HG03442 (cell line): ENCODE measurements around the gene HDAC2.
"Not testable (repeated sequence)": the region's sequence is repeated elsewhere in the genome, so short reads cannot be mapped to it uniquely, and the experiment has no call there.

Source experiments
- ATAC-seq: cut with Tn5 transposase; IDR thresholded peaks from one replicate; pipeline ENCODE4 v1.9.1; 2021; ENCODE audit warnings: mild to moderate bottlenecking, moderate library complexity; ENCODE audit not compliant: unreplicated experiment

Gene HDAC2

GRCh38 chr6:113976806-113977205 is 5.9 kb upstream of the HDAC2 start:
- ATAC-seq: no peak

DNA sequence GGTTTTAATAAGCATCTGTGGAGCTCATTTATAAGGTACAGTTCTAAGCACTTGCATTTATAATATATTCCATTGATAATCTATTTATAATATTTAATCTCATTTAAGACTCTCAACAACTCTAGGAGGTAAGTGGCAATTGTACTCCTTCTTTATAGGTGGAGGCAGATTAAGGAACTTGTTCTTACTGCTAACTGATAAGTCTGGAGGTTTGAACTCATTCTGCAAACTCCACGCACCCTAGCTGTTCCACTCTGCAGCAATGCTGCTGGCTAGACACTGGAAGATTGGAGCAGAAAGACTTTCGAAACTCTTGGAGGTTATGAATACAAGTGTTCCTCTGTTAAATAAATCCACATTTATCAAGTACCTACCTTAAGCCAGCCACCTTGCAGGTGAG is 793 bp upstream of the HDAC2 start:
- ATAC-seq: no peak

GRCh38 chr6:113969888-113970804 is 802 bp downstream of the HDAC2 start:
- peak; percentile 32 for ATAC-seq

DNA sequence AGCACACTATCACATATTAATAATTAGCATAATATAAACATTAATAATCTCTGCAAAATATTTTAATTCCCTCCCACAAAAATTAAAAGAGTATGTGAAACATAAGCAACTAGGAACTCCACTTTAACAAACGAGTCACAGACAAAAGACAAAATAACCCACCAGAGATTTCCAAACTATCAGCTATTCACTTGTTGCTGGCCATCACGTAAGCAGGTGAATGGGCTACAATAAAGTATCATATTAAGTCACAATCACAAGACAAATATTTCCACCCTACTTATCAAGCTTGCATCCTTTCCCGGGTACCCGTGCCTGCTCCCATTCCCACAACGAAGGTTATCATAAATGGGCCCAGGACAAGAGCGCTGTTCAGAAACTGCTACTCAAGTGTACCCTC is 2.5 kb downstream of the HDAC2 start:
- ATAC-seq: no peak

DNA sequence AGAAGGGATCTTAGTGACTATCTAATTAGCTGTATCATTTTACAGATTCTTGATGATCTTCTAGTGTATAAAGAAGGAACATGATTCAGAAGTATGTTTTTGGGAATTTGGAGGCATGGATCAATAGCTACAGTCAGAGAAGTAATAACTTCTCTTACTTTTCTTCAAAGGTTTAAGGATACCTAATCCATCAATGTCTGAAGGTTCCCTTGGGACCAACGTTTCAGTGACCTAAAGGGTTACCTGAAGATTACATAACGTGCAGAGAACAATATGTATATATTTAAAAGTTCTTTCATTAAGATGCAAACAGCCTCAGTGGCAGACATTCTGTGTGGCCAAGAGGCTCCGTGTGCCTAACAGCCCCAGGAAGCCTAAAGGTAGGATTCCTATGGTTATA is 3.2 kb downstream of the HDAC2 start:
- no peak for ATAC-seq

- ATAC-seq: peak; percentile 85
Observed at GRCh38 chr6:113960795-113961194, 10.2 kb downstream of the HDAC2 start.

- ATAC-seq: no peak
Observed at GRCh38 chr6:113959235-113959634, 11.7 kb downstream of the HDAC2 start.

GRCh38 chr6:113954653-113955052 is 16.3 kb downstream of the HDAC2 start:
- no peak for ATAC-seq

GRCh38 chr6:113953346-113953745 is 17.6 kb downstream of the HDAC2 start:
- no peak for ATAC-seq

DNA sequence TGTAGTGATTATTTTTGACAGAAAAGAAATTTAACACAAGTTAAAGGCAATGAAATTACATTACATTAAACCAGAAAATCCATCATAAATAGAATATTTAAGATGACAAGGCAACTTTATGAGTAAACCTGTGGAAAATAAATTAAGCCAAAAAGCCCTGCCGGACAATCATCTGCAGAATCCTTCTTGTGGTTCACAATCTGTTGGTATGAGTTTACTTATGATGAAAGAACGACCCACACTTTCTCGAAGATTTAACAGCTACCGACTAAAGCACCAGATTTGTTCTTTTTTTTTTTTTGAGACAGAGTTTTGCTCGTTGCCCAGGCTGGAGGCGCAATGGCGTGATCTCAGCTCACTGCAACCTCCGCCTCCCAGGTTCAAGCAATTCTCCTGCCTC is 21.4 kb downstream of the HDAC2 start:
- ATAC-seq: no peak

GRCh38 chr6:113944701-113945100 is 26.2 kb downstream of the HDAC2 start:
- ATAC-seq: no peak

DNA sequence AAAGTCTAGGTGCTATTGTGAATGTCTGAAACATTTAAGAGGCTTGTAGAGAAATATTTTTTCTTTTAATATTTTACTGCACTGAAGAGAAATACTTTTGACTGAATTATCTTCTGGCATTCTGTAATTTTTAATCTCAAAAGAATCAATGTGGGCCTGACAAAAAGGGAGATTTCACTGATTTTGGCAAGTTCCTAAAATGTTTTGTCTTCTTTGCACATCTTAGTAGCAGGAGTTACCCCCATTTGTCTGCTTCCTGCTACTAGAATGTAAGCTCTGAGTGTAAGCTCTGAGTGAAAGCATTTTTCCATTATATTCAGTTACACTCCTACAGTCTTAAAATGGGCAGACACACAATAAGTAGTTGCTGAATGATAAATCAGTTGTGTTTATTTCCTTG is 31.1 kb downstream of the HDAC2 start:
- no peak for ATAC-seq

GRCh38 chr6:113936093-113936934 is 34.6 kb downstream of the HDAC2 start:
- peak; percentile 91 for ATAC-seq

DNA sequence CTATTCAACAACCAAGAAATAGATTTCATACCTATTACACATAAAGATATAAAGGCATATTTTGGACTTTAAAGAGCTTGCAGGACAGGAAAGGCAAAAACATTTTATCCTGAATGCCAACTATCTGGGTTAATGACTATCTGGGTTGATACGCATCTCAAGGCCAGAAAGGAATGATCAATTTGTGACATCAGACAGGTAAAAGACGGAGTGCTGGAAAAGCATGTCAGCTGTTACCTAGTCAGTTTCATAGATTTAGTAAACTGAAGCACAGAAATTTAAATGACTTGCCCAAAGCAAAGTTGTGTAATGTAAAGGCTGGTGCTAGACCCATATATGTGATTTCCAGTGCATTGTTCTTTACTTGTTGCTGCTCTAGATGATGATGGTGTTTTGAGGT is 36.8 kb downstream of the HDAC2 start:
- ATAC-seq: no peak

DNA sequence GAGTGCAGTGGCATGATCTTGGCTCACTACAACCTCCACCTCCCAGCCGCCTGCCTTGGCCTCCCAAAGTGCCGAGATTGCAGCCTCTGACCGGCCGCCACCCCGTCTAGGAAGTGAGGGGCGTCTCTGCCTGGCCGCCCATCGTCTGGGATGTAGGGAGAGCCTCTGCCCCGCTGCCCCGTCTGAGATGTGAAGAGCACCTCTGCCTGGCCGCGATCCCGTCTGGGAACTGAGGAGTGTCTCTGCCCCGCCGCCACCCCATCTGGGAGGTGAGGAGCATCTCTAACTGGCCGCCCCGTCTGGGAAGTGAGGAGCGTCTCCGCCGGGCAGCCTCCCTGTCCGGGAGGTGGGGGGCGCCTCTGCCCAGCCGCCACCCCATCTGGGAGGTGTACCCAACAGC is 39.0 kb downstream of the HDAC2 start:
- not testable (repeated sequence) for ATAC-seq

DNA sequence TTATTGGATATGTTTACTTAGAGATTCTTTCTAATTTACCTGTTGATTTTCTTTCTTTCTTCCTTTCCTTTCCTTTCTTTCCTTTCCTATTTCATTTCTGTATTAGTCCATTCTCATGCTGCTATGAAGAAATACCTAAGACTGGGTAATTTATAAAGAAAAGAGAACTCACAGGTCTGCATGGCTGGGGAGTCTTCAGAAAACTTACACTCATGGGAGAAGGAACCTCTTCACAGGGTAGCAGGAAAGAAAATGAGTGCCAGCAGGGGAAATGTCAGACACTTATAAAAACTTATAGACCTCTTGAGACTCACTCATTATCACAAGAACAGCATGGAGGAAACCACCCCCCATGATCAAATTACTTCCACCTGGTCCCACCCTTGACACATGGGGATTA is 40.8 kb downstream of the HDAC2 start:
- no peak for ATAC-seq

DNA sequence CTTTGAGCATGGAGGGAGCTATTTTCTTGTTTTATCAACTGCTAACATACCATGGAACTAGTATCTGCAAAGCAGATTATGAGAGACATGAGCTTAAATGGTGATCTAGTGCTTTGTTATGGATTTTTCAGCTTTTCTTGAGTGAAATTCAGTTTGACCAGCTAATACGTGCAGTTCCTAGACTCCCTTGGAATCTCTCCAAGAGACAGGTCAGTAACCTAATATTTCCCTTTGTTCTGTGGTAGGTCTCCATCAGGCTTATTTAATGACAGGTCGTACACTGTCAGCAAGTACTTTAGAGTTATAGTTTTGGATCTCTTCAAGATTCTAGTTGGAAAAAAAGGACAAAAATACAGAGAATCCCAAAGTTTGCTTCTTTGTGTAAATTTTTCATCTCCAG is 43.9 kb downstream of the HDAC2 start:
- ATAC-seq: no peak

DNA sequence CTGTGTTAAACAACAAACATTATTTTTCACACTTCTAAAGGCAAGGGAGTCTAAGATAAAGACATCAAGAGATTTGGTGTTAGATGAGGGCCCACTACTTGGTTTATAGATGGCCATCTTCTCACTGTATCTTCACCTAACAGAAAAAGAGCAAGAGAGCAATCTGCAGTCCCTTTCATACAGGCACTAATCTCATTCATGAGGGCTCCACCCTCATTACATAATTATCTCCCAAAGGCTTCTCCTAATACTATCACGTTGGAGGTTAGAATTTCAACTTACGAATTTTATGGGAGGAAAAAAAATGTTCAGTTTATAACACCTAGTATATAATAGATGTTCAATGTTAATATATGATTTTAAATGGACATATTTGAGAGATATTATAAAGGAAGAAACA is 45.6 kb downstream of the HDAC2 start:
- ATAC-seq: no peak

GRCh38 chr6:113924312-113924723 is 46.6 kb downstream of the HDAC2 start:
- no peak for ATAC-seq

DNA sequence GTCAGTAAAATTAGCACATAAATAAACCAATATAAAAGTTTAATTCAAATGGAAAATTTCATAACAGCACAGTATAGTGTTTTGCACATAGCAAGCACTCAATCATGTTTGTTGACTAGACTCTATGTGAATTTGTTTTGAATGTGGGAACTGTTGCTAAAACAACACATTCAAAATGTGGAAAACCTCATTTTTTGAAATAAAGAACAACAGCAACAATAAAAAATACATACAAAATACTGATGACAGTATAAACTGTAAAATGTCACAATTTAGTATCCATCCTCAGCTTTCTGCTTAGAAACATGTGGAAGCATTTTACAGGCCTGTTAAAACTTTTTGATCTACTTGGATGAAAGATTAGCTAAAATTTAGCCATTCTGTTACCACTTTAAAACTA is 47.4 kb downstream of the HDAC2 start:
- no peak for ATAC-seq

DNA sequence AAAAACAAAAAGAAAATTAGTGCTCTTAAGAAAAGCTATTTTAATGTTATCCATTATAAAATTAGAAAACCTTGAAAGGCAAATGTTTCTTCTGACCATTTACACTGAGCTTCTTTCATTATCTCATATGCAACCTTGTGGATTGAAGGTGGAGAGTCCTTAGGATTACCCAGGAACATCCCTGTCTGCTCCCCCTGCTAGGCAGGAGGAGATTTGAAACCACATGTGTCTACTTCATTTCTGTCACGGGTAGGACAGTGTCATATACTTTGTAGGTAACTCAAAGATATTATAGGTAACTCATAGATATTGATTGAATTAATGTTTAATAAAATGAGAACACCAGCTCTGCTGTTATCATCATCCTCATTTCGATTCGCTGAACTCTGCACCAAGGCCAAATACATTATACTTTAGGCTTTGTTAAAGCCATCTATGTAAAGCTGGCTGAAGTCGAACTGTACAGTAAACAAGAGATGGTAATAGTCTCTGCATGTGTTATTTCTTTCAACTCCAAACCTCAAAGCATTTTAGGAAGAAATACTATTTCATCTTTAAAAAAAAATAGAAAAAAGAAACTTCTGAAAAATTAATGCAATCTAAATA is 49.5 kb downstream of the HDAC2 start:
- ATAC-seq: no peak
